Measurements from ENCODE around the gene LHPP.

DNA sequence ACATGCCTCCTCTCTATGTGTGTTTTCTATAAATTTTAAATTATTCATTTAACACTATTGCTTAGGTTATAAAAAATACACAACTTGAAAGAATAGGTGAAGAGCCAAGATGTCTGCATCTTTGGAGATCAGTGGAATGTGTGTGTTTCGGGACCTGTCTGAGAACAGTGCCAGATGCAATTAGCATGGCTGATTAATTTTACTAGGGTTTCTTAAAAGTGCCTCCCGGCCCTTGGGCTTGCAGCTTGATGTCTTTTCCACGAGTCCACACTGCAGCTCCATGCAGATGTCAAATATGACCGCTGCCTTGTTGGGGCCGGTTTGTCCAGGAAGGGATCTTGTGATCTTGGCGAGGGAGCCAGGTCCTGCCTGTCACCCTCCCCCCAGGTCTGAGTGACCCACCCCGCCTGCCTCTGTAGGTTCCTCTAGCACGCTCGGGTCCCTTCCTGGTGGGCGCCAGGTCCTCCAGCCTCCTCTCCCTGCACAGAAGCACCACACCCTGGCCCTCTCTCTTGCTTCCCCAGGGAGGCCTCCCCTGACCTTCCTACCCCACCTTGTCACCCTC is 20.7 kb downstream of the LHPP start:
- TF ChIP-seq EZH2phosphoT487 (IDR thresholded peaks at IDR 0.05; ENCODE audit: borderline replicate concordance, low read length) (no peak), EZH2 (IDR thresholded peaks at IDR 0.05; ENCODE audit: low read length, unreplicated experiment) (no peak)
- TF ChIP-seq, protein P1, sequence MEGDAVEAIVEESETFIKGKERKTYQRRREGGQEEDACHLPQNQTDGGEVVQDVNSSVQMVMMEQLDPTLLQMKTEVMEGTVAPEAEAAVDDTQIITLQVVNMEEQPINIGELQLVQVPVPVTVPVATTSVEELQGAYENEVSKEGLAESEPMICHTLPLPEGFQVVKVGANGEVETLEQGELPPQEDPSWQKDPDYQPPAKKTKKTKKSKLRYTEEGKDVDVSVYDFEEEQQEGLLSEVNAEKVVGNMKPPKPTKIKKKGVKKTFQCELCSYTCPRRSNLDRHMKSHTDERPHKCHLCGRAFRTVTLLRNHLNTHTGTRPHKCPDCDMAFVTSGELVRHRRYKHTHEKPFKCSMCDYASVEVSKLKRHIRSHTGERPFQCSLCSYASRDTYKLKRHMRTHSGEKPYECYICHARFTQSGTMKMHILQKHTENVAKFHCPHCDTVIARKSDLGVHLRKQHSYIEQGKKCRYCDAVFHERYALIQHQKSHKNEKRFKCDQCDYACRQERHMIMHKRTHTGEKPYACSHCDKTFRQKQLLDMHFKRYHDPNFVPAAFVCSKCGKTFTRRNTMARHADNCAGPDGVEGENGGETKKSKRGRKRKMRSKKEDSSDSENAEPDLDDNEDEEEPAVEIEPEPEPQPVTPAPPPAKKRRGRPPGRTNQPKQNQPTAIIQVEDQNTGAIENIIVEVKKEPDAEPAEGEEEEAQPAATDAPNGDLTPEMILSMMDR (conservative IDR thresholded peaks at IDR 0.05; ENCODE audit: low read depth, low read length): no peak
